GM19240 (cell line): Measurements from ENCODE around the gene AKAP12.

Experiments used
- DNase-seq: peaks from one replicate; pipeline ENCODE4 v3.0.0; 2011; ENCODE audit warnings: low spot score; ENCODE audit not compliant: insufficient read length

The AKAP12 gene, protein sequence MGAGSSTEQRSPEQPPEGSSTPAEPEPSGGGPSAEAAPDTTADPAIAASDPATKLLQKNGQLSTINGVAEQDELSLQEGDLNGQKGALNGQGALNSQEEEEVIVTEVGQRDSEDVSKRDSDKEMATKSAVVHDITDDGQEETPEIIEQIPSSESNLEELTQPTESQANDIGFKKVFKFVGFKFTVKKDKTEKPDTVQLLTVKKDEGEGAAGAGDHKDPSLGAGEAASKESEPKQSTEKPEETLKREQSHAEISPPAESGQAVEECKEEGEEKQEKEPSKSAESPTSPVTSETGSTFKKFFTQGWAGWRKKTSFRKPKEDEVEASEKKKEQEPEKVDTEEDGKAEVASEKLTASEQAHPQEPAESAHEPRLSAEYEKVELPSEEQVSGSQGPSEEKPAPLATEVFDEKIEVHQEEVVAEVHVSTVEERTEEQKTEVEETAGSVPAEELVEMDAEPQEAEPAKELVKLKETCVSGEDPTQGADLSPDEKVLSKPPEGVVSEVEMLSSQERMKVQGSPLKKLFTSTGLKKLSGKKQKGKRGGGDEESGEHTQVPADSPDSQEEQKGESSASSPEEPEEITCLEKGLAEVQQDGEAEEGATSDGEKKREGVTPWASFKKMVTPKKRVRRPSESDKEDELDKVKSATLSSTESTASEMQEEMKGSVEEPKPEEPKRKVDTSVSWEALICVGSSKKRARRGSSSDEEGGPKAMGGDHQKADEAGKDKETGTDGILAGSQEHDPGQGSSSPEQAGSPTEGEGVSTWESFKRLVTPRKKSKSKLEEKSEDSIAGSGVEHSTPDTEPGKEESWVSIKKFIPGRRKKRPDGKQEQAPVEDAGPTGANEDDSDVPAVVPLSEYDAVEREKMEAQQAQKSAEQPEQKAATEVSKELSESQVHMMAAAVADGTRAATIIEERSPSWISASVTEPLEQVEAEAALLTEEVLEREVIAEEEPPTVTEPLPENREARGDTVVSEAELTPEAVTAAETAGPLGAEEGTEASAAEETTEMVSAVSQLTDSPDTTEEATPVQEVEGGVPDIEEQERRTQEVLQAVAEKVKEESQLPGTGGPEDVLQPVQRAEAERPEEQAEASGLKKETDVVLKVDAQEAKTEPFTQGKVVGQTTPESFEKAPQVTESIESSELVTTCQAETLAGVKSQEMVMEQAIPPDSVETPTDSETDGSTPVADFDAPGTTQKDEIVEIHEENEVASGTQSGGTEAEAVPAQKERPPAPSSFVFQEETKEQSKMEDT (N-terminal part only)

DNA sequence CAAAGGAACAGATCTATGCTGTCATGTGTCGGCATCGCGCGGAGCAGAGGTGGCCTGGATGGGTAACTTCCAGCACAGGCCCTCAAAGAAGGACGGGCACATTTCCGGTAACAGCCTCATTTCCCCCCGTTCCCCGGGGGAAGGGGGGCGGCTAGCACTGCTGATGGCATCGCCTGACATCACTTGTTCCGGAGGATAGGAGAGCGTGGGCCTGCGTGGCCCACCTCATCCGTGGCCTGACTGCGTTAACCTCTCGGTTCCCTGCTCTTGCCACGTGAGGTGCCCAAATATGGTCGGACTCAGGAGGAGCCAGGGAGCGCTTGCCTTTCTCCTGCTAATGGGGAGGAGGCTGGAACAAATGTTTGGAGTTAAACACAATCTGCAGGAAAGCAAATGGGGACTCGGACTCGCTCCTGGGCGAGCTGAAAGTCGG, at the start of gene AKAP12:
Gene AKAP12, plus strand, starts transcription at position 365 of the 433 bp plus-strand sequence. CDS start 596 bp downstream, outside the sequence.
- DNase-seq, result no peak

DNA sequence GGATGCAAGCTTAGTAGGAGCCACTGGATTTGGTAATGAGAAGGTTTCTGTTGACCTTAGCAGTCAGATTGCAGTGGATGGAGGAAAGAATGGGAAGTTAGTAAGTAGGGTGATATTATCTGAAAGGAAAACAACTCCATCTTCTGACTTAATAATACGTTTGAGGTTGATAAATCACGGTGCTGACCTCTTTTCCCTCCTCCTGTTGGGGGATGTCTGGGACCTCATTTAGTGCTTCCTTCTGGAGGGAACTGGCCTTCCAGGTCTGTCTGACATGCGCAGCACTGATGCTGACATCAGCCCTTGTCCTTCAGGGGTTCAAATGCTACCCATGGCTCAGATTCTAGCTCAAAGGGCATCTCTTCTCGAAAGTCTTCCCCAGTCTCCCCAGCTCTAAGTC, 48.2 kb upstream of the AKAP12 start:
- no peak for DNase-seq

DNA sequence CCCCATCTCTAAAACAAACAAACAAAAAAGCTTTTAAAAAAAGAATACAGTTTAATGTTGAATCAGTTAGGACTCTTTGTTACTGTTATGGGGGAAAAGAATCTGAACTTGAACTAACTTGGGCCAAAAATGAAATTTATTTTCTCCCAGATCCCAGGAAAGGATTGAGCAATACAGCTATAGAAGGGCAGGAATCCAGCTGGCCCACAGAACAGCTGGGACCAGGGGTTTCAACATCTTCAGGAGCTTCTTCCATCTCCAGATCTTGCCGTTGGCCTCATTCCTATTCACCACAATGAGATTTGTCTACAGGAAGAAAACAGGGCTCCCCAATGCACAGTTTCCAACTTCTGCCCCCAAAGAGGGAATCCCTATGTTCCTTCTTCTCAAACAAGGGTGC, 43.2 kb upstream of the AKAP12 start:
- DNase-seq, result no peak

DNA sequence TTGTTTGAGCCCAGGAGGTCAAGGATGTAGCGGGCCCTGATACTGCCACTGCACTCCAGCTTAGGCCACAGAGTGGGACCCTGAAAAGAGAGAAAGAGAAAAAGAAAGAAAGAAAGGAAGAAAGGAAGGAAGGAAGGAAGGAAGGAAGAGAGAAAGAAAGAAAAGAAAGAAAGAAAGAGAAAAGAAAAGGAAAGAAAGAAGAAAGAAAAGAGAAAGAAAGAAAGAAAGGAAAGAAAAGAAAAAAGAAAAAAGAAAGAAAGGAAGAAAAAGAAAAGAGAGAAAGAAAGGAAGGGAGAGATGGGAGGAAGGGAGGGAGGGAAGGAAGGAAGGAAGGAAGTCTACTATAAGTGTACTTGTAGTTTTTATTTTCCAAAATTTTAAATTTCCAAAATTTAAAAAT, 42.2 kb upstream of the AKAP12 start:
- DNase-seq, result no peak

DNA sequence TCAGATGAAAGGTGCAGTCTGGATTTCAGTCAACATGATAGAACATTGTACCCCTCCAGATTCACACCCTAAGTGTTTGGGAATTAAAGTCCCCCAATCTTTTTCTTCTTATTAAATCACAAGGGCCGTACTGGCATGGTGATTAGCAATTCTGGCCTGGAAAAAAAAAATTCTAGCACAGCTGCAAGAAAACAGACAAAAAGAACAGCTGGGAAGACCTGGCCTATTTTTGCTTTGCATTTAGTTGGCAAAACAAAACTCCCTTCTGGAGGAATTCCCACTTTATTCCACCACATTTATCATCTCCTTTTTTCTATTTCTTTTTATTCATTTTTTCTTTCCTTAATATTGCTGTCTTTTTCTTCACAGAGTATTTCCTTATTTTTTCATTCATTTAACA, 39.8 kb upstream of the AKAP12 start:
- no peak for DNase-seq

DNA sequence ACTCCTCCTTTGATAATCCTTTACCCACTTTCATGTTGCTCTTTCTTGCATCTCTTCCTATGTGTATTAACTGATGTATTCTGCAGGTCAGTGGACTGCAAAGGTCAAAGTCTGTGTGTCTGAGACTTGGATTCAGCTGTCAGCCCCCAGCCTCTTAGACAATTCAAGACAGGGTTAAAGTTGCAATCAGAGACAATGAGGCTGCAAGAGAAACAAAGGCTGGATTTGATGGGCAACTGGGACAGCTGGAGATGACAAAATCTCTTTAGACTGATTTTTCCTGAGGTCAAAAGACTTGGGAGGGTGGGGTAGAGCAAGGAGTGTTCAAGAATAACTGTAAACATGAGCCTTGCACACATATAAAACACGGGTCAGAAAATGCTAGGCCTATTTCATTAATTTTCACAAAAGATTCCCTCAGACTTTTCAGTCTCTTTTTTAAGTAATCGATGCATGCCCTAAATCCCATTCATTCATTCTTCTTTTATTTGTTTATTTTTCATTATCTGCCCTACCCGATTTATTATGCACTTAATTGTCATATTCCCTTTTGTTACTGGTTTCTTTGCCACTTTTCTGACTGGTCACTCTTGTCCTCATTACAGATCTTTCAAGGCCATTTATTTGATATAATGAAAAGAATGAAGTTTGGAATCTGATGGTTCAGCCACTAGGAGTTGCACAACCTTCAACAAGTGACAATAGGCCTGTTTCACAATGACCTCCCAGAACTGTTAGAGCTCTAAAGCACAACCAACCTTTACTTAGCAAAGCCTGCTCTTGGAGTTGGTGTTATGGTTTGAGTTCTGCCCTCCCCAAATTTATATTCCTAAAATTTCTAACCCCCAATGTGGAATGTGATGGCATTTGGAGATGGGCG, 33.8 kb upstream of the AKAP12 start:
- no peak for DNase-seq

DNA sequence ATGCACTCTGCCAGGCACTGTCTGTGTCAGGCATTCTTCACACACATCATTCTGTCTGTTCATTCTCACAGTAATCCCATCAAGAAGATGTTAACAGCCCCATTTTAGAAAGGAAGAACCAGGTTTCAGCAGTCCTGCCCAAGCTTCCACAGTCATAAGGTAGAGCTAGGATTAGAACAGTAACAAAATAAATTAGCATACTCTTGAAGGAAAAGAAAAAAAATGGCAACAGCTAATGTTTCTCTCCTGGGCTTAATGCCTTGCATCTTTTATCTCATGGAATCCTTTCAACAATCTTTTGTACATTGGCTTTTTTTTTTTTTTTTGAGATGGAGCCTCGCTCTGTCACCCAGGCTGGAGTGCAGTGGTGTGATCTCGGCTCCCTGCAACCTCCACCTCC, 32.1 kb upstream of the AKAP12 start:
- DNase-seq, result no peak

DNA sequence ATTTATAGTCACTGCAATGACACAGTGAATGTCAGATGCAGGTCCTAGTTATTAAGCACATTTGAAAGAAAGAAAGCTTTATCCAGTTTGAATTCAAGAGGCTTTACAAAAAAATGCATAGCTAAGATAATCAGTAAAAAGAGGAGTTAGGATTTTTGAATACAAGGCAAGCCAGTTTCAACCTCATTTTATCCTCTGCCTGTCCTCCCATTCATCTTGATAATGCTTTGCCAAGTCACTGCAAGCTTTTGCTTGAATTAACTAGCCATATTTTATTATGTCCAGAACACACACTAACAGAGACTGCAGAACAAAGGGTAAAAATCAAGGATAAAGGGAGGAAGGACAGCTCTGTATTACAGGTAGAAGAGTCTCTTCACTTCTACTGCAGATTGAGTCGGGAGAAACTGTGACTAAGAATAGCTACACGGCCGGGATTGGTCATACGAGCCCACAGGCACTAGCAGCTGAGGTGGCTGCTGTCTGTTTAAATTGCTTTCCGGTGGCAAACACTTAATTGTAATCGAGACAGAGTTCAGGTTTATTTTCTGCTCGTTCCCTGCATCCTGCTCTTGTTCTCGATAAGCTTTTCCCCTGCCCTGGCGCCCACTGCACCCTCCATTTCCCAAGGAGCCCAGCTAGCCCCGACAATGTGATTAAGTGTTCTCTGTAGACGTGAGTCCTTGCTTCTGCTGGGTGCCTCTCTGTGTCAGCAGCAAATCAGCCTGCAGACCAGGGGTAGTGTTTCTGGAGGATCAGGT, 30.5 kb upstream of the AKAP12 start:
- DNase-seq, result no peak

DNA sequence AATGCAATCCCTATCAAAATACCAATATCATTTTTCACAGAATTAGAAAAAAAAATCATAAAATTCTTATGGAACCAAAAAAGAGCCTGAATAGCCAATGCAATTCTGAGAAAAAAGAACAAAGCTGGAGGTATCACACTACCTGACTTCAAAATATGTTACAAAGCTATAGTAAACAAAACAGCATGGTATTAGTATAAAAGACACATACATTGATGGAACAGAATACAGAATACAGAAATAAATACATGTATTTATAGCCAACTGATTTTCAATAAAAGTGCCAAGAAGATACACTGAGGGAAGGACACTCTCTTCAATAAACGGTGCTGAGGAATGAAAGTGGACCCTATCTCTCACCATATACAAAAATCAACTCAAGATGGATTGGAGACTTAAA, 28.7 kb upstream of the AKAP12 start:
- no peak for DNase-seq

DNA sequence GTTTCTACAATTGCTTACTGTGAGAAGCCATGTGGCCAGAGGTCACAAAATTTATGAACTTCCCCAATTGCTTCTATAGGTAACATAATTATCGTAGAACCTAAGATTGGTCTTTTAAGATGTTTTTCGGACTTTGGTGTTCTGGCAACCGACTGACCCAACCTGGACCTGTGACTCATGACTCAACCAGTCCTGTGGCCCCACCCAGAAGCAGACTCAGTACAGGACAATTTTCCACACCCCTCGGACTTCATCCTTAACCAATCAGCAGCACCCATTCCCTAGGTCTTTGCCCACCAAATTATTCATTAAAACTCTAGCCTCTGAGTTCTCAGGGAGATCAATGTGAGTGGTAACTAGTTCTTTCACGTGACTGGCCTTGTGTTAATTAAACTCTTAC, 26.4 kb upstream of the AKAP12 start:
- no peak for DNase-seq

DNA sequence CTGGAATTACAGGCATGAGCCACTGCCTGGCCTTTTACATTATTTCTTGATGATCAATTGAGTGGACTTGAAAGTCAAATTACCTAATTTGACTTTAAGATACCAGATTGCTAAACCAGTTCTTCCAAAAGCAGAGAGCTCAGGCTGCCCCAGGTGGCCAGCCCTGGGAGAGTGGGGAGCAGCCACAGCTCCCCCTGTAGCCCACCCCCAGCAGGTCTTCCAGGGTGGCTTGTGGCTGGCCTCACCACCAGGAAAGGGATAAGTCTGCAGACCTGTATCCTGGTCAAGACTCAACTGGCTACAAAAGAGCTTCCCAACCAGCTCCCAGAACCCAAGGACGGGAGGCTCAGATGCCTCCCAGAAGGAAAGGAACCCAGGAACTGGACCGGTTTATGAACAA, 23.8 kb upstream of the AKAP12 start:
- no peak for DNase-seq

DNA sequence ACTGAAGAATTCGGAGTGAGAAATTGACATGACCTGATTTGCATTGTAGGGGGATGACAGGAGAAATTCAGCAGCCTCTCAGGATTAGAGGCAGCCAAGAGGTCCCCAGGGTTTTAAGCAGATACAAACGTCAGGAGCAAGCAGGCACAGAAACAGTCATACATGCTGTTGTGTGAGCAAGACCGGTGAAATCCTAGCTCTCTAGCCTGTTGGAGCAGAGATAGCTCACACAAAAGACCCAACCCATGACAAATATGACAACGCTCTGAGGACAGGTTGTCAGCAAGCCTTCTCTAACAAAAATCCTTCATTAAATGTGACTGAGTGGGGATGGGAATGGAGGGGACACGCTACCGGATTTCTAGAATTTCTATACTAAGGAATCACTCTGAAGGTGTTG, 23.0 kb upstream of the AKAP12 start:
- DNase-seq, result no peak

DNA sequence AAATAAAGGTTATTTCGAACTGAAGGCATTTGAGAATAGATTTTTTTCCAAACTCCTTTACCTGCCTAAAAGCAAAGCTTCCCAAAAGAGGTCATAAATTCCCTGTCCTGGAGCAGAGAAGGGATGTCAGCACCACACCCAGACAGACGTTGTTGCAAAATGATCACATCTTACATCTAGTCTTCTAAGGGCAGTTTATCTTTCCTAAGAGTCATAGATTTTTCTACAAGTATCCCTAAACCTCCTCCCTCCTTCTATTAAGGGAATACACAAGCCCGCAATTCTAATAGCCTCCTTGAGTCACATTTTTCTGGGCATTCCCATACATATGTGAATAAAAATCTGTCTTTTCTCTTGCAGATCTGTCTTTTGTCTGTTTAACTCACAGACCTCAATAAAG, 20.6 kb upstream of the AKAP12 start:
- DNase-seq, result no peak

DNA sequence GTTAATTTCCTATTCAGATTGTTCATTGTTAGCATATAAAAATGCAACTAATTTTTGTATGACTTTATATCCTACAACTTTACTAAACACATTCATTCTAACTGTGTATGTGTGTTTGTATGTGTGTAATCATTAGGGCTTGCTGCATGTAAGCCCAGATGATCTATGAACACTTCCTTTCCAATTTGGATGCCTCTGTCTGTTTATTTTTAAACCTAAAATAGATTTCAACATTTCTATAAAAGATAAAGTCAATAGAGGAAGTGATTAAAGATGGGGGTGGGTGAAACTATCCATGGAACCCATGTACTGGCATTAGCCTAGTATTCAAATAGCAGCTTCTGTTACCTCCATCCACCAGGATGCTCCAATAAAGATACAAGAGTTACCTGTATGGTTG, 15.7 kb upstream of the AKAP12 start:
- no peak for DNase-seq

DNA sequence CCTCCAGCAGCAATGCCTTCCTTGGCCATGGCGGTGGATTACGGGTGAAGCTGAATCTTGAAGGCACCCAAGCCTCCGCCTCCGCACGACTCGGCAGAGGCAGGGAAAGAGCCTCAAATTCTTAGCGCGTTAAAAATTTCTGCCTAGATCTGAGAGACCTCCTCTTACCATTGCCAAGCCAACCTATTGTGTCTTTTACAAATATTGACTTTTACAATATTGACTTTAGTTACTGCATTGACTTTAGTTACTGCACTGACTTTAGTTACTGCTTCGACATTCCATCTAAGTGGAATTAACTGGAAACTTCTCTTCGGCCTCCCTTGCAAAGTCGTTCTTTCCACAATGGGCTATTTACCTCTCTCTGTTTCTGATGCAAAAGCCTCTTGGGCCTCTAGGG, 13.8 kb upstream of the AKAP12 start:
- no peak for DNase-seq

DNA sequence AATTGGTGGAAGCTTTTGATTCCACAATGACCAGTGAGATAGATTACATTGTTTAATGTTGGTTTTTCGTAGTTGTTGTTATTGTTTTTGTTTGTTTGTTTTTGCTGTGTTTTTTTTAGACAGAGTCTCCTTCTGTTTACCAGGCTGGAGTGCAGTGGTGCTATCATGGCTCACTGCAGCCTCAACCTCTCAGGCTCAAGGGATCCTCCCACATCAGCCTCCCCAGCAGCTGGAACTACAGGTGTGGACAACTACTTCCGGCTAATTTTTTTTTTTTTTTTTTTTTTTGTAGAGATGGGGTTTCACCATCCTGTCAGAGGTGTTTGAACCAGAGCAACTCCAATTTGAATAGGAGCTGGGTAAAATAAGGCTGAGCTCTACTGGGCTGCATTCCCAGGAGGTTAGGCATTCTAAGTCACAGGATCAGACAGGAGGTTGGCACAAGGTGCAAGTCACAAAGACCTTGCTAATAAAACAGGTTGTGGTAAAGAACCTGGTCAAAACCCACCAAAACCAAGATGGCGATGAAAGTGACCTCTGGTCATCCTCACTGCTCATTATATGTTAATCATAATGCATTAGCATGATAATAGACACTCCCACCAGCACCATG, 10.9 kb upstream of the AKAP12 start:
- DNase-seq, result no peak

DNA sequence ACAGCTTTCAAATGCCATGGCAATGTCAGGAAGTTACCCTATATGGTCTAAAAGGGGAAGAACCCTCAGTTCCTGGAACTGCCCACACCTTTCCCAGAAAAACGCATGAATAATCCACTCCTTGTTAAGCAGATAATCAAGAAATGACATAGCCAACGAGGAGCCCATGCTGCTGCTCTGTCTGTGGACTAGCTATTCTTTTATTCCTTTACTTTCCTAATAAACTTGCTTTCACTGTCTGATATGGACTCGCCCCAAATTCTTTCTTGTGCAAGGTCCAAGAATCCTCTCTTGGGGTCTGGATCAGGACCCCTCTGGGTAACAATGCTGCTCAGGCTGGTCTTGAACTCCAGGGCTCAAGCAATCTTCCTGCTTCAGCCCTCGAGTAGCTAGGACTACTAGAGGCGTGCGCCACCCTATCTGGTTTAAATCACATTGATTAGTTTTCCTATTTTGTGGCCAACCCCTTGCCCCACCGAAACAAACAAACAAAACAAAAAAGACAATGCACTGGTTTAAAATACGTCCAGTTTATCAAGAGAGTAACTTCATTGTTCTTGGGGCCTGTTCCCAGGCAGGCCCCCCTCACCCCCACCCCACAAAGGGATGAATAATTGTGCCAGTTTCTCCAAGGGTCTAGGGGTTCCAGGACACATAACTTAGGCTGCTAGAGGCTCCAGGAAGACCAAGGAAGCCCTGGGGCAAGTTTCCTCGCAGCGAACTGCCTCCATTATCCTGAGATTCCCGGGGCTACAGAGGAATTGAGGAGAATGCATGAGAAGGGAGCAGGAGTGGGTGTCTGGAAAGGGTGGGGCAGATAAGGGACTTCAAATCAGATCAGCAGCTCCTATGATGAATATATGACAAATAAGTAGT, 10.1 kb upstream of the AKAP12 start:
- no peak for DNase-seq

DNA sequence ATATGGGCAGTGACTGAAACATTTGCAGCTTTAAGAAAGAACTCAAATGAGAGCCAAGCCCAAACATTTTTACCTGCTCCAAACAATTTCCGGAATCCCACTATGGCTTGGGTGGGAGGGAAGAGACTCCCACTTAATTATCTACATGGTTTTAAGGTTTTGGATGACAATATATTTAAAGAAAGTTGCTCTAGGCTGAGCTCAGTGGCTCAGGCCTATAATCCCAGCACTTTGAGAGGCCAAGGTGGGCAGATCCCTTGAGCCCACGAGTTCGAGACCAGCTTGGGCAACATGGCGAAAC, 9.5 kb upstream of the AKAP12 start:
- no peak for DNase-seq

DNA sequence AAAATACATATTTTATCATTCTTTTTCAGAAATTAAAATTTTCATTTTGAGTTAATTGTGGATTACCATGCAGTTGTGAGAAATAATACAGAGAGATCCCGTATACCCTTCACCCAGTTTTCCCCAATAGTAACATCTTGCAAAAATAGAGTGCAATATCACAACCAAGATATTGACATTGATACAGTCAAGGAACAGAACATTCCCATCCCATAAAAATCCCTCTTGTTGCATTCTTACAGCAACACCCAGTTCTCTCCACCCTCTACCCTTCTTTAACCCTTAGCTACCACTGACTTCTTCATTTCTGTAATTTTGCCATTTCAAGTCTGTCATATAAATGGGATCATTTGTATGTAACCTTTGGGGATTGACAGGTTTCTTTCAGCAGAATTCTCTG, 6.9 kb upstream of the AKAP12 start:
- DNase-seq, result no peak
